HG02571 (cell line): ENCODE data around the gene TBC1D22A.

Experiments used
- ATAC-seq: cut with Tn5 transposase; IDR thresholded peaks from one replicate; pipeline ENCODE4 v1.9.1; 2021; ENCODE audit warnings: mild to moderate bottlenecking, moderate library complexity; ENCODE audit not compliant: unreplicated experiment

The TBC1D22A gene

DNA sequence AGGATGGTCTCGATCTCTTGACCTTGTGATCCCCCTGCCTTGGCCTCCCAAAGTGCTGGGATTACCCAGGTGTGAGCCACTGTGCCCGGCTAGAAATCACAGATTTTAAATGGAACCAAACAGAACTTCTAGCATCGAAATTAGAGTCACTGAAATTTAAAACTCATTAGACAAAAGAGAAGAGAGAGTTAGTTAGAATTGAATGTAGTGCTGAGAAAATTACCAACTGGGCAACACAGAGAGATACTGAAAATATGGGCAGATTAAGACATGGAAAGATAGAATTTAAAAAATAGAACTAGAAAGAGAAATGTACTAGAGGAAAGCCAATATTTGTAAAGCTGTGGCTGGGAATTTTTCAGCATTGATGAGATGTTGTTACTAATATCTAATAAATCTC, 217.9 kb downstream of the TBC1D22A start:
- no peak for ATAC-seq

- ATAC-seq = no peak
These were observed 220.2 kb downstream of the TBC1D22A start for GRCh38 chr22:46982635-46983034.

DNA sequence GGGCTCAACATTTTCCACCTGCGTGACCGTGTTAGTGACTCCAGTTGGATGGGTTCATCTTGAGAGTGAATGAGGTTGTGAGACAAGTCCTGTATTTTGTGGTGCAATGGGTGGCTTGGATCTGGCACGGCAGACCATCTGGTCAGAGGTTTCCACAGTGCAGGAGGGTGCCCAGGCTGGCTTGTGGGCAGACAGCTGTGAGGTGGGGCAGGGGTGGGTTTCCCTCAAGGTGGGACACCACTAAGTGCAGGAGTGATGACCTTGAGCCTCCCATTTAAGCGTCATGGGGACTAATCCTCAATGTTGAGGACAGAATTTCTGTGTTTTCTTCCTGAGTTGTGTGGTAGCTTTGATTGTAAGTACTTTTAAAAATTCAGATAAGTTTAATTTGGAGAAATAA, 220.6 kb downstream of the TBC1D22A start:
- ATAC-seq = no peak

- no peak for ATAC-seq
These were observed 222.5 kb downstream of the TBC1D22A start for GRCh38 chr22:46984751-46985506.

GRCh38 chr22:46985507-46985882, 223.0 kb downstream of the TBC1D22A start:
- ATAC-seq = no peak

DNA sequence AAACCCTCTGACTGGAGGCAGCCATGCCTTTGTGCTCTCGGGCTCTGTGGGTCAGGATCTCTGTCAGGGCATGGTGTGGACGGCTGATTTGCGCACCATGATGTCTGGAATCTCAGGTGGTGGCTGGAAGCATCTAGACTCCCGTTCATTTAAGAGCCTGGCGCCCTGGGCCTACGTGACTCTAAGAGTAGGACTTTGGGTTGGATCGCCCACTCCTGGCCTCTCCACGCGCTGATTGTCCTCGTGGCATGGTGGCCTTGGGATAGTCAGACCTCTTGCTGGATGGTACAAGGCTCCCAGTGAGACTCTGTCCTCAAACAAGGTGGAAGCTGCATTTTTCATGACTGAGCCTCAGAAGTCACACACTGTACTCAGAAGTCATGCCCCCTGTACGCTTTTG, 224.3 kb downstream of the TBC1D22A start:
- ATAC-seq = no peak

DNA sequence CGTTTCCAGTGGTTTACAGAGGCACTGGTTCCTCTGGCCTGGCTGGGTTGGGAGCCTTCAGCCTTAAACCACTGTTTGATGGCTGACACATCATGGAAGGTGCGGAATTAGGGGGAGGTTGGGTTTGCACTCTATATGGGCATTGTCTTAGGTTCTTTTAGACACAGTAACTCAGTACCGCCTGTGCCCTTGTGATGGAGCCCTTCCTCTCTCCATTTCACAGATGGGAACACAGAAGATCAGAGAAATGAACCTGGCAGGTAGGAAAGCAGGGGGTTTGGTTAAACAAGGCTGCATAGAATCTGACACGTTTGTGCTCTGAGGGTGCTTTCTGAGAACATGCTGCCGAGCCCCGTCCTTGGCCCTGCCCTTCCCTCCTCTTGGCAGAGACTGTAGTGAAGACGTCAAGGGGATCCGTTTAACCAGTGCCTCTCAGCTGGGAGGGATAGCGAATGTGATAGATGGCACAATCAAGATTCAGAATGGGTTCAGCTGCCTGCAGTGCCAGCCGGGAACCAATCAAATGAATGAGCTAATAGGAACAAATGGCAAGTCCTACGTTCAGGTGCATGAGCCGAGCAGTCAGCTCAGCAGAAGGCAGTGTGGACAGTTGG, 228.6 kb downstream of the TBC1D22A start:
- no peak for ATAC-seq

DNA sequence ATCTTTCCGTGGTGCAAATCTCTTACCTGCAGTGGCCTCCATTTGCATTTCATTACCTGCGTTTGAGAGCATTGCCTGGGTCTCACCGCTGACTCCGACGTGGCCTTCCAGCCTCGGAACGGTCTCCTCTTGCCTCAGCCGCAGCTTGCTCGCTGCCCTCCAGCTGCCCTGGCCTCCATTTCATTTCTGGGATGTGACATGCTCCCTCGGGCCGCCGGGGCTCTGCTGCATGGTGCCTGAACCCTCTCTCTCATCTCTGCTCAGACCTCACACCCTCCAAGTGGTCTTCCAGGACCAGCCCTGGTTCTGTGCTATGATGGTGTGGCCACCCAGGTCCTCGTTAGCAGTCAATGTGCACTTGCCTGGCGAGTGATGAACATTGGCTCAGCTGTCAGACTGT, 229.2 kb downstream of the TBC1D22A start:
- no peak for ATAC-seq

- ATAC-seq = no peak
These were observed 229.8 kb downstream of the TBC1D22A start for GRCh38 chr22:46992121-46992731.

DNA sequence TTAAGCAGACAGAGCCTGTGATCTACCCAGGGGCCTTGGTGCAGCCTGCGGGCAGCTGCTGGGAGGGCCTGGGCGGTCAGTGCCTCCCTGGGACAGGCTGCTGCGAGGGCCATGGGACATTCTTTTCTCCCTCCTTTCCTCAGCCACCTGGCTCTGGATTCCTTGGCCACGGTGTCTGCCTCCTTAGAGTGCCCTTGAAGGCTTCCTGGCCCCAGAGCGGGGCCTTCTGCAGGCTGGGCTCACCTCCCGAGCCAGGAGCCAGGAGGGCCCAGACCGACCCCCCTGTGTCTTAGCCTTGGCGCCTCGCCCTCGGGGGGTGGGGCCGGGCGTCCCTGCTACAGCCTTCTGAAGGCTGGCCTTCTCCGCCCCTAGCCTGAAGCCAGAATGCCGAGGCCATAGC, 231.2 kb downstream of the TBC1D22A start:
- ATAC-seq = no peak

- no peak for ATAC-seq
These were observed 231.8 kb downstream of the TBC1D22A start for GRCh38 chr22:46994265-46994664.

DNA sequence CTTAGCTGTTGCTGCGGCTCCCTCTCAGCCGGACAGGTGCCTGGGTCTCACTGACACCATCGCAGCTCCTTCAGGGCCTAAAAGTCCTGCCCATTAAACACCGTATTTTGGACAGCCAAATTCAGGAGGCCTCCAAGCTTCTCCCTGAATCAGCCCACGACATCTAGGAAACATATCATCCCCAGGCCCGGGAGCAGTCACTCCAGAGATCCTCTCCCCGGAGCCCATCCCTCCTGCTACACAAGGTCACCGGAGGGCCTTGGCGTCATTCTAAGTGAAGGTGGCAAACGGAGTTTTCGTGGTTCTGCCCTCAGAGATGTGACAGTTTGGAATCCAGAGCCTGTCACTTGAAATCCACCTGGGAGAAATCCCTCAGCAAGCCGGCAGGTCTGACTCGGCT, 232.5 kb downstream of the TBC1D22A start:
- no peak for ATAC-seq

DNA sequence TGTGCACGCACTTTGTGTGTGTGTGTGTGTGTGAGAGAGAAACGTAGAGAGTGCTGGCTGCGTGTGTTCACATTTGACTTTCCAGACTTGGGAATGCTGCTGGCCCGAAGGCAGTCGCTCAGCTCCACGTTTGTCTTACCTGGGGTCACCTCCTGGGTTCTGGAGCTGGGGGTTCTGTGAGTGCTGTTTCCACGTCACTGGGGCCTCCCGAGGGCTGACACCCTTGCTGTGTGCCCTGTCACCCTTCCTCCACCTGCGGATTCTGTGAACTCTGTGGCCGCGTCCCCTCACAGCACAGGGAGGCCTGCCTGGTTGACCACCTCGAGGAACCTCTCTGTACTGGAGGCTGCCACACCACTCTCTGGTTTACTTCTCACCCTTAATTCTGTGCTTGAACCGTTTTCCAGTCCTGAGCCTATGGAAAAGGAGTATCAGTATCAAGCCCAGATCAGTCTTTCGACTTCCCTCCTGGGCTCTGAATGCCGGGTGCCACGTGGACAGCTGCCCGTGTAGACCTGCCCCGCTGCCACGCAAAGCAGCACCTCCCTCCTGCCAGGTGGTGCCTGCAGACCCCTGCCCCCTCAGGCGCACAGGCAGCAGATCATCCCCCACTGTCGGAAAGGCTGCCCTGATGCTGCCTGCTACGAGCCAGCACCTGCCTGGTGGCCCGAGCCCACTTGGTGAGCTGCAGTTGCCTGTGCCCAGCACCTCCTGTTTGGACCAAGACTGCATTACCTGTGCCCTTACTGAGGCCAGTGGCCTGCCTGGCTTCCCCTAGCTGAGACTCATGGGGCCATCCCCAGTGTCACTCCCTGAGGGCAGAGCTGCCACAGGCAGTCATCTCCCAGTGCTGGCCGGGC, 233.3 kb downstream of the TBC1D22A start:
- ATAC-seq = no peak

GRCh38 chr22:46996595-46997310, 234.3 kb downstream of the TBC1D22A start:
- ATAC-seq = no peak

DNA sequence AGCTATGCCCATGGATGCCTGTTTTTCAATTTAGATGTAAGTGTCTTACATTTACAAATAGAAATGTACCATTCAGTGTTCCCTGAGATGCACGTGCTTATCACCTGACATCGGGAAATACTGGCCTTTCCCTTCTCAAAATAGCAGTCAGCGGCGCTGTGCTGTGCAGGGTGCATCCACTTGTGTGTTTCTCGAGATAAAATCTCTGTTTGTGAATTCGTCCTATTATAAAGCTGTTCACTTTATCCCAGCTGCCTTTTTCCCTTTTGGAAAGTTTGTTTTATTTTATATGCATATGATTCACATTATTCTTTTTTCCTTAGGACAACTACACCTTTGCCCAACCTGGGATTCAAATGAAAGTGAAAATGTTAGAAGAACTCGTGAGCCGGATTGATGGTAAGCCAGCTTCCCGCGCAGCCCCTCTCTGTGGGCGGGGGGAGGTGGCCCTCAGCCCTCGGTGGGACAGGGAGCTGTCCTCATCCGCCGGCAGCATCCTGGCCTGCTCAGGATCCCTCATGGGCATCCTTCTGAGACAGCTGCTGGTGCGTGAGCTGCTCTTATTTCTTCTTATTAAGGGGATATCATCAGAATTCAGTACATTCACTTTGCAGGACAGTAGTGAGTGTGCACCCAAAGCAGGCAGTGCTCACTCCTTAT, 235.0 kb downstream of the TBC1D22A start:
- ATAC-seq = no peak

GRCh38 chr22:46998331-46998730, 235.9 kb downstream of the TBC1D22A start:
- no peak for ATAC-seq

DNA sequence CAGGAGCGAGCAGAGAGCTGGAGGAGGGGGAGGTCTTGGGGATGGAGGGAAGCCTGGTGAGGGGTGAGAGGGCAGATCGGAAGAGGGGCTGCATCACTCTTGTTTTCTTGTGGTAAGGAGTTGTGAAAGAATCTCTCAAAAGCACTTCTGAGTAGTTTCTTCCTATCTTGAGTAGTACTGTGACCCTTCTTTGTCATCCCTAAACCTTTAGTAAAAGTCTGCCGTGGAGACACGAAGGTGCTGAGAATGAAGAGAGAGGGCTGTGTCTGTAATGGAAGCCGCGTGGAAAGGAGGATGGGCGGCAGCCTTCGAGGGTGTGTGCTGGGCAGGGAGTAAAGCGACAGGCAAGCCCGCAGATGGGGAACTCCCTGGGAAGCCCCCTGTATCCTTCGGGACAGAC, 237.8 kb downstream of the TBC1D22A start:
- ATAC-seq = no peak

- ATAC-seq = no peak
These were observed 238.4 kb downstream of the TBC1D22A start for GRCh38 chr22:47000888-47001287.

GRCh38 chr22:47001288-47001687, 238.8 kb downstream of the TBC1D22A start:
- no peak for ATAC-seq

GRCh38 chr22:47002692-47003091, 240.2 kb downstream of the TBC1D22A start:
- no peak for ATAC-seq
